Gastroesophageal sphincter (tissue), 3 donors: ENCODE measurements around the gene SRP9.
"Not testable (repeated sequence)": the region's sequence is repeated elsewhere in the genome, so short reads cannot be mapped to it uniquely, and the experiment has no call there.

Experiments used
- CTCF ChIP-seq, 4 experiments: fragments of 200-600 bp in 2 of 4; fragments of 450-650 bp in 2 of 4; sonication (generic) in 1 of 4; IDR thresholded peaks; one replicate each; pipeline ENCODE4 v1.5.1; 2017 to 2019; ENCODE audit warnings: antibody characterized with exemption in 4 of 4, mild to moderate bottlenecking in 2 of 4, moderate library complexity in 2 of 4
- POLR2AphosphoS5 ChIP-seq: sonication (generic); formaldehyde crosslinking; IDR thresholded peaks from one replicate; pipeline ENCODE4 v1.6.1; 2017; ENCODE audit warnings: antibody characterized with exemption

GRCh38 chr1:225779165-225779564 lies 1.5 kb downstream of the SRP9 start:
- not testable (repeated sequence) for TF ChIP-seq POLR2AphosphoS5; CTCF (IDR thresholded peaks at IDR 0.05)
